ENCODE results near the gene ATG16L2. TPM values are rescaled to one million over a fixed set of nuclear protein-coding genes. Genes with fewer than 3 reads are reported as not detected.

Gene ATG16L2, protein sequence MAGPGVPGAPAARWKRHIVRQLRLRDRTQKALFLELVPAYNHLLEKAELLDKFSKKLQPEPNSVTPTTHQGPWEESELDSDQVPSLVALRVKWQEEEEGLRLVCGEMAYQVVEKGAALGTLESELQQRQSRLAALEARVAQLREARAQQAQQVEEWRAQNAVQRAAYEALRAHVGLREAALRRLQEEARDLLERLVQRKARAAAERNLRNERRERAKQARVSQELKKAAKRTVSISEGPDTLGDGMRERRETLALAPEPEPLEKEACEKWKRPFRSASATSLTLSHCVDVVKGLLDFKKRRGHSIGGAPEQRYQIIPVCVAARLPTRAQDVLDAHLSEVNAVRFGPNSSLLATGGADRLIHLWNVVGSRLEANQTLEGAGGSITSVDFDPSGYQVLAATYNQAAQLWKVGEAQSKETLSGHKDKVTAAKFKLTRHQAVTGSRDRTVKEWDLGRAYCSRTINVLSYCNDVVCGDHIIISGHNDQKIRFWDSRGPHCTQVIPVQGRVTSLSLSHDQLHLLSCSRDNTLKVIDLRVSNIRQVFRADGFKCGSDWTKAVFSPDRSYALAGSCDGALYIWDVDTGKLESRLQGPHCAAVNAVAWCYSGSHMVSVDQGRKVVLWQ
- 8.1 and 13.7 TPM in 2 replicates for total RNA-seq

GRCh38 chr11:72814286-72815109, at the start of gene ATG16L2:
TSS of gene ATG16L2 (plus strand) at chr11:72814411. CDS start at chr11:72814446, 35 bp downstream.

DNA sequence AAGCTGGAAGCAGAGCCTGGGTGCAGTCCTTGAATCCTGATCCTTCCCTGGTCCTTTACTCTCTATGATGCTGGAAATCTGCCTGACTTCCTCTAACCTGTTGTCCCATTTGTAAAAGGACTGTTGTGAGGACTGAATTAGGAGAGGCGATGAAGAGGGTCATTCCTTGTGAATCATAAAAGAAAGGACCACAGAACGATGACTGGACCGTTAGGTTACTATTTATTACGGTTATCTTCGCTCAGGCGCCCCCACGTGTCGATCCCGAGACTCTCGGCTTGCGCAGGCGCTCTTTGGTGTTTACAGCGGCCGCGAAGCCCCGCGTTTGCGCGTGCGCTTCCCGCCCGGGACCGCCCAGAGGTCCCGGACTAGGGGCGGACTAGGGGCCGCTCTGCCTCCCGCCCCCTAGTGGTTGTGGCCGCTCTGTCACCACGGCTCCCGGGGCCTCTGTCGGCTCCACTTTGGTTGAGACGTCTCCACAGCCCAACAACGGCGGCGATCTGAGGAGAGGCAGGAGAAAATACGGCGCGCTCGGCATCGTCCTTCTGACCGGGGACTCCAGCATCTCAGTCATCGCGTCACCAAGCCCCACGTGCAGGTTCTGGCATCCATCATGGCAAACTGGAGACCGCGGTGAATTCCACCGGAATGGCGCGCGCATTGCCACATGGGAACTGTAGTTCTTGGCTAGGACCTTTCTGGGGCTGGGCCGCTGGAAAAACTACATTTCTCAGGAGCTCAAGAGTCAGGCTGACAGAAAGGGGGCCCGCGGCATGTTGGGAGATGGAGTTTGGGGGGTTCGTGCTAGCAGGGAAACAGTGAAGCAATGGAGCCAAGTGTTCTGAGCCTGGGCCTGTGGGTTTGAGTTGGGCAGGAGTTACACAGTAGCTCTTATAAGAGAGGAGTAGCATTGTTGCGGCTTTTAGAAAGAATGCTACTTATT, 20.5 kb upstream of the ATG16L2 start, which contains the start of gene STARD10:
TSS of gene STARD10 (minus strand) at position 623 of the 943 bp plus-strand sequence. CDS start 12,866 bp downstream, outside the sequence.

Other genes starting within 250 kb of the ATG16L2 start
- gene PDE2A, start 140.0 kb upstream of the ATG16L2 start, total RNA-seq: 1.4 and 5.5 TPM in 2 replicates
- 44.2 and 70.5 TPM in 2 replicates for gene ARAP1, start 62.0 kb upstream of the ATG16L2 start, total RNA-seq
- gene STARD10, start 20.4 kb upstream of the ATG16L2 start, total RNA-seq: 19.8 and 25.7 TPM in 2 replicates